A673 (cell line): Measurements from ENCODE around the gene HPGDS.
"Not testable (repeated sequence)": the region's sequence is repeated elsewhere in the genome, so short reads cannot be mapped to it uniquely, and the experiment has no call there.

Experiments used
- EZH2 ChIP-seq: fragments of 200-600 bp; sonication (generic); IDR thresholded peaks from 2 replicates; pipeline ENCODE4 v1.6.1; 2017; ENCODE audit warnings: borderline replicate concordance, low read depth, mild to moderate bottlenecking, mixed read lengths, antibody characterized with exemption, low read length; ENCODE audit not compliant: poor library complexity, severe bottlenecking
- TF ChIP-seq, protein P1 (sequence below): fragments of 300-800, 200-600 bp; sonication (generic); conservative IDR thresholded peaks from 2 replicates; pipeline ENCODE4 v1.5.1; 2017; ENCODE audit warnings: low read depth, mild to moderate bottlenecking, antibody characterized with exemption, low read length, moderate library complexity, mixed read lengths

DNA sequence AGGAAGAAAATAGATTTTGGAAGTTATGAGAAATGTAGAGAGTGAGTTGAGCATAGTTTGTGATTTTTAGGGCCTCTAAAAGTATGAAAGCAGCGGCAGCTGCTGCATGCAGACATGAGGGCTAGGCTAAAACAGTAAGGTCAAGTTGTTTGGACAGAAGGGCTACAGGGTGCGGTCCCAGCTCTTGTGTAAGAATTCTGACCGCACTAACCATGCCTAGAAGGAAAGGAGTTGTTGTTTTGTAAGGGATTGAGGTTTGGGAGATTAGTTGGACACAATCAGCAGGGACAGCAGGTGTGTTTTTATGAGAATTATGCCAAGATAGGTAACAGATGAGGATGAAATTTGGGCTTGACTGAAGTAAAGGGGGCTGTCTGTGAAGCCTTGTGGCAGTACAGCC, 42.8 kb upstream of the HPGDS start:
- TF ChIP-seq, protein P1, sequence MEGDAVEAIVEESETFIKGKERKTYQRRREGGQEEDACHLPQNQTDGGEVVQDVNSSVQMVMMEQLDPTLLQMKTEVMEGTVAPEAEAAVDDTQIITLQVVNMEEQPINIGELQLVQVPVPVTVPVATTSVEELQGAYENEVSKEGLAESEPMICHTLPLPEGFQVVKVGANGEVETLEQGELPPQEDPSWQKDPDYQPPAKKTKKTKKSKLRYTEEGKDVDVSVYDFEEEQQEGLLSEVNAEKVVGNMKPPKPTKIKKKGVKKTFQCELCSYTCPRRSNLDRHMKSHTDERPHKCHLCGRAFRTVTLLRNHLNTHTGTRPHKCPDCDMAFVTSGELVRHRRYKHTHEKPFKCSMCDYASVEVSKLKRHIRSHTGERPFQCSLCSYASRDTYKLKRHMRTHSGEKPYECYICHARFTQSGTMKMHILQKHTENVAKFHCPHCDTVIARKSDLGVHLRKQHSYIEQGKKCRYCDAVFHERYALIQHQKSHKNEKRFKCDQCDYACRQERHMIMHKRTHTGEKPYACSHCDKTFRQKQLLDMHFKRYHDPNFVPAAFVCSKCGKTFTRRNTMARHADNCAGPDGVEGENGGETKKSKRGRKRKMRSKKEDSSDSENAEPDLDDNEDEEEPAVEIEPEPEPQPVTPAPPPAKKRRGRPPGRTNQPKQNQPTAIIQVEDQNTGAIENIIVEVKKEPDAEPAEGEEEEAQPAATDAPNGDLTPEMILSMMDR = not testable (repeated sequence)
- not testable (repeated sequence) for TF ChIP-seq EZH2
